ENCODE measurements around the gene CD244.

DNA sequence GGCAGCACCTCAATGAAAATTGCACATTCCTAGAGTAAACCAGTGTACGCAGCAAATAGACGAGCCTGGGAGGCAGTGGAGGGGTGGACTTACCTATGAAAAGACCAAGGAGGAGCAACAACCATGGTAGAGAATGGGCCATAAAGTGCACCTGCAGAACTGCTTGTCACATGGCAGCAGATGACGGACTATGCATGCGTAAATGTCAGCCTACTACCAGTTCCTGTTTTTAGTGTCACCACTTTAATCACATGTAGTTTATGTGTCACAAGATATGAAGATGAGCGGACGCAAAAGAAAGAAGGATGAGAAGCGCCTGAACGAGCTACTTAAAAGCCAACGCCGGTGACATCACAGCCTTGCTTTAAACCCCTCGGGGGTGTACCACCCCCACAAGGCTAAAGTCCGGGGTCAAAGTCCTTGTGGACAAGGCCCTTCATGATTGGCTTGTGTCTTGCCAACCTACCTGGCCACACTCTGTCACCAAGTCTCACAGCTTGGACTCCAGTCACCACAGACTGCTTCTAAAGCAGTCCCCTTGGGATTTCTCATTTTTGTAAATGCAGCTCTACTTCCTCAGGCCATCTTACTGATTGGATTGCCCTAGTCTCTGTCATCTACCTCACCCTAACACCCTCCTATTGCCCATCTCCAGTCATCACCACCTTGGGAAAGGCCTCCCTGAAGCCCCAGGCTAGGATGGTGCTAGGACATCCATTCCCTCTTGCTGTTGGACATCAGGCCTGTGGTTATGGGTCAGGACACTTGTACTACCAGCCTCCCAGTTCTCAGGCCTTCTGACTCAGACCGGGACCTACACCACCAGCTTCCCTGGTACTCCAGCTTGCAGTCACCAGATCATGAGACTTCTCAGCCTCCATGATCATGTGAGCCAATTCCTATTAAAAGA lies 72.7 kb downstream of the CD244 start:
- TF ChIP-seq, protein P1, sequence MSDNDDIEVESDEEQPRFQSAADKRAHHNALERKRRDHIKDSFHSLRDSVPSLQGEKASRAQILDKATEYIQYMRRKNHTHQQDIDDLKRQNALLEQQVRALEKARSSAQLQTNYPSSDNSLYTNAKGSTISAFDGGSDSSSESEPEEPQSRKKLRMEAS (IDR thresholded peaks at IDR 0.05), result no peak
- TF ChIP-seq EP300 (IDR thresholded peaks at IDR 0.05; ENCODE audit: borderline replicate concordance), result no peak
- no peak for TF ChIP-seq TAF1 (IDR thresholded peaks at IDR 0.05; ENCODE audit: low read depth)
- no peak for TF ChIP-seq CEBPB (IDR thresholded peaks at IDR 0.05)
- TF ChIP-seq, protein P2, sequence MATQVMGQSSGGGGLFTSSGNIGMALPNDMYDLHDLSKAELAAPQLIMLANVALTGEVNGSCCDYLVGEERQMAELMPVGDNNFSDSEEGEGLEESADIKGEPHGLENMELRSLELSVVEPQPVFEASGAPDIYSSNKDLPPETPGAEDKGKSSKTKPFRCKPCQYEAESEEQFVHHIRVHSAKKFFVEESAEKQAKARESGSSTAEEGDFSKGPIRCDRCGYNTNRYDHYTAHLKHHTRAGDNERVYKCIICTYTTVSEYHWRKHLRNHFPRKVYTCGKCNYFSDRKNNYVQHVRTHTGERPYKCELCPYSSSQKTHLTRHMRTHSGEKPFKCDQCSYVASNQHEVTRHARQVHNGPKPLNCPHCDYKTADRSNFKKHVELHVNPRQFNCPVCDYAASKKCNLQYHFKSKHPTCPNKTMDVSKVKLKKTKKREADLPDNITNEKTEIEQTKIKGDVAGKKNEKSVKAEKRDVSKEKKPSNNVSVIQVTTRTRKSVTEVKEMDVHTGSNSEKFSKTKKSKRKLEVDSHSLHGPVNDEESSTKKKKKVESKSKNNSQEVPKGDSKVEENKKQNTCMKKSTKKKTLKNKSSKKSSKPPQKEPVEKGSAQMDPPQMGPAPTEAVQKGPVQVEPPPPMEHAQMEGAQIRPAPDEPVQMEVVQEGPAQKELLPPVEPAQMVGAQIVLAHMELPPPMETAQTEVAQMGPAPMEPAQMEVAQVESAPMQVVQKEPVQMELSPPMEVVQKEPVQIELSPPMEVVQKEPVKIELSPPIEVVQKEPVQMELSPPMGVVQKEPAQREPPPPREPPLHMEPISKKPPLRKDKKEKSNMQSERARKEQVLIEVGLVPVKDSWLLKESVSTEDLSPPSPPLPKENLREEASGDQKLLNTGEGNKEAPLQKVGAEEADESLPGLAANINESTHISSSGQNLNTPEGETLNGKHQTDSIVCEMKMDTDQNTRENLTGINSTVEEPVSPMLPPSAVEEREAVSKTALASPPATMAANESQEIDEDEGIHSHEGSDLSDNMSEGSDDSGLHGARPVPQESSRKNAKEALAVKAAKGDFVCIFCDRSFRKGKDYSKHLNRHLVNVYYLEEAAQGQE (IDR thresholded peaks at IDR 0.05; ENCODE audit: low read depth), result no peak
- no peak for TF ChIP-seq ZBTB7A (IDR thresholded peaks at IDR 0.05; ENCODE audit: low read depth)
- TF ChIP-seq CREB1 (IDR thresholded peaks at IDR 0.05; ENCODE audit: low read depth), result no peak
- no peak for TF ChIP-seq EGR1 (IDR thresholded peaks at IDR 0.05)
- TF ChIP-seq, protein P3, sequence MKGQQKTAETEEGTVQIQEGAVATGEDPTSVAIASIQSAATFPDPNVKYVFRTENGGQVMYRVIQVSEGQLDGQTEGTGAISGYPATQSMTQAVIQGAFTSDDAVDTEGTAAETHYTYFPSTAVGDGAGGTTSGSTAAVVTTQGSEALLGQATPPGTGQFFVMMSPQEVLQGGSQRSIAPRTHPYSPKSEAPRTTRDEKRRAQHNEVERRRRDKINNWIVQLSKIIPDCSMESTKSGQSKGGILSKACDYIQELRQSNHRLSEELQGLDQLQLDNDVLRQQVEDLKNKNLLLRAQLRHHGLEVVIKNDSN (IDR thresholded peaks at IDR 0.05), result no peak
- TF ChIP-seq NFIC (IDR thresholded peaks at IDR 0.05), result no peak
- TF ChIP-seq RAD21 (IDR thresholded peaks at IDR 0.05; ENCODE audit: low read depth), result no peak
- no peak for TF ChIP-seq YY1 (IDR thresholded peaks at IDR 0.05; ENCODE audit: low read depth)
- TF ChIP-seq TEAD4 (IDR thresholded peaks at IDR 0.05), result no peak
